Thymus (tissue), 11 donors: ENCODE data around the gene CXXC5. TPM values are rescaled to one million over a fixed set of nuclear protein-coding genes. Genes with fewer than 3 reads are reported as not detected.
A peak's percentile ranks its signal among the peaks of the same experiment; 100 is the strongest.

ENCODE experiments used
- DNase-seq, 9 donors: peaks; one replicate each; pipeline ENCODE4 v3.0.0-alpha.2; 2013; ENCODE audit warnings: low spot score in 9 of 9, low read depth in 6 of 9, missing footprints in 1 of 9
- H3K27ac ChIP-seq, 2 donors: one replicate each; pipeline ENCODE4 v1.5.1; 2013; ENCODE audit warnings: control low read depth in 1 of 2, low read depth in 1 of 2, low read length in 1 of 2, mild to moderate bottlenecking in 1 of 2, moderate library complexity in 1 of 2
- H3K27me3 ChIP-seq, 2 donors: one replicate each; pipeline ENCODE4 v1.5.1; 2013; ENCODE audit warnings: low read length in 1 of 2; ENCODE audit not compliant: control insufficient read depth in 2 of 2, insufficient read depth in 1 of 2
- H3K36me3 ChIP-seq, 2 donors: one replicate each; pipeline ENCODE4 v1.5.1; 2013; ENCODE audit warnings: low read length in 1 of 2, mild to moderate bottlenecking in 1 of 2, moderate library complexity in 1 of 2; ENCODE audit not compliant: control insufficient read depth in 2 of 2, insufficient read depth in 2 of 2
- H3K4me1 ChIP-seq, 2 donors: one replicate each; pipeline ENCODE4 v1.5.1; 2013; ENCODE audit warnings: low read length in 2 of 2; ENCODE audit not compliant: control insufficient read depth in 2 of 2, insufficient read depth in 2 of 2
- H3K4me3 ChIP-seq, 2 donors: one replicate each; pipeline ENCODE4 v1.5.1; 2013; ENCODE audit warnings: low read length in 2 of 2, control low read depth in 1 of 2, mild to moderate bottlenecking in 1 of 2
- H3K9me3 ChIP-seq, 2 donors: one replicate each; pipeline ENCODE4 v1.5.1; 2013; ENCODE audit warnings: low read length in 1 of 2, mild to moderate bottlenecking in 1 of 2; ENCODE audit not compliant: control insufficient read depth in 2 of 2, insufficient read depth in 1 of 2
- WGBS: extraction: QIAGEN DNeasy Blood & Tissue Kit; methylation state at CpG from one replicate; pipeline ENCODE4 v1.1.7; 2013; 5-methylcytosine and 5-hydroxymethylcytosine counted together
- polyA plus RNA-seq: library from polyadenylated mRNA; stranded (reverse); fragments of 200-250 nt; gene quantifications from one replicate; pipeline ENCODE4 v1.2.3, GENCODE V29; 2013
- total RNA-seq: library from RNA; stranded (reverse); fragments of 120-200 nt; gene quantifications from one replicate; pipeline ENCODE4 v1.2.4, GENCODE V29; 2013
- donor health status: healthy.

Gene CXXC5
- total and polyA plus RNA-seq, 2 donors = 47.9 to 73.2 TPM

GRCh38 chr5:139636207-139636792 is 11.8 kb upstream of the CXXC5 start:
- DNase-seq = peak in 8 of 9 donors; percentile 78 to 98 (median 90)
- WGBS = 18% methylated on average over 2 of the region's 2 CpGs
- Histone ChIP-seq H3K9me3 (peaks cover 0 to 4% of the 10 kb centered on the region in 2 donors), H3K27ac (peak overlapping the region; percentile 97), H3K4me3 (peak overlapping the region; percentile 51 to 56), H3K36me3 (peaks cover 0 to 5% of the 10 kb centered on the region in 2 donors), H3K4me1 (peaks cover 36 to 75% of the 10 kb centered on the region in 2 donors), H3K27me3 (no peaks in the 10 kb centered on the region)

- Histone ChIP-seq H3K27ac (peak overlapping the region; percentile 88 to 97), H3K4me3 (peak overlapping the region; percentile 51 to 56), H3K27me3 (no peaks in the 10 kb centered on the region), H3K36me3 (peaks cover 0 to 5% of the 10 kb centered on the region in 2 donors), H3K9me3 (peaks cover 0 to 4% of the 10 kb centered on the region in 2 donors), H3K4me1 (peaks cover 36 to 75% of the 10 kb centered on the region in 2 donors)
- 2% methylated on average over 6 of the region's 6 CpGs for WGBS
- DNase-seq = peak in 1 of 9 donors; percentile 71
Observed at GRCh38 chr5:139636975-139637408, 11.2 kb upstream of the CXXC5 start.

DNA sequence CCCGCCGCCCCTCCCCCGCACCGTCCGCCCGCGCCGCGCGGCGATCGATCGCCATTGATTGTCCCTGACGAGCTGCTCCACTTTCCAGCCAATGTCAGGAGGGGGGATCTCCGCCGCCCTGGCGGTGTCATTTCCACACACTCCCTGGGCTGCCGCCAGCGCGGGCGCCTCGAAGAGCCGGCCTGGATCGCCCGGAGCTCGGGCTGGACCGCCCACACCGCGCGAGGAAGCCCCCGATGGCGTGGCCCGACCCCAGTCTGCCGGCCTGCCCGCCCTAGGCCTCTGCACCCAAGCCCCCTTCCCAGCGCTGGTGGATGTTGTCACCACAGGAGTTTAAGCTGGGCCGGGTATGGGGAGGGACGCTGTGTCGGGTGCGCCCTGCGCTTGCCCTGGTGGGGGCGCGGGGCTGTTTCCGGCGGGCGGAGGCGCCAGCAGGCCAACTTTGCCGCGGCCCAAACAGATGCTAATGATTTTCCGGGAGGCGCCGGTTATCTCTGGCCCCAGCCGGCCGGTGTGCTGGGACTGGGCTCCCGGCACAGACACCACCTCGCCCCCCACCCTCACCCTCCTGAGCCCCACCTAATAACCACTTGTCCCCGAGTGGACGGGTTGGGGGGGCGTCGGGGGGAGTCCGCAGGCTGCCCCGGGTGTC is 10.6 kb upstream of the CXXC5 start:
- WGBS = under 1% methylated on average over 62 of the region's 62 CpGs

DNA sequence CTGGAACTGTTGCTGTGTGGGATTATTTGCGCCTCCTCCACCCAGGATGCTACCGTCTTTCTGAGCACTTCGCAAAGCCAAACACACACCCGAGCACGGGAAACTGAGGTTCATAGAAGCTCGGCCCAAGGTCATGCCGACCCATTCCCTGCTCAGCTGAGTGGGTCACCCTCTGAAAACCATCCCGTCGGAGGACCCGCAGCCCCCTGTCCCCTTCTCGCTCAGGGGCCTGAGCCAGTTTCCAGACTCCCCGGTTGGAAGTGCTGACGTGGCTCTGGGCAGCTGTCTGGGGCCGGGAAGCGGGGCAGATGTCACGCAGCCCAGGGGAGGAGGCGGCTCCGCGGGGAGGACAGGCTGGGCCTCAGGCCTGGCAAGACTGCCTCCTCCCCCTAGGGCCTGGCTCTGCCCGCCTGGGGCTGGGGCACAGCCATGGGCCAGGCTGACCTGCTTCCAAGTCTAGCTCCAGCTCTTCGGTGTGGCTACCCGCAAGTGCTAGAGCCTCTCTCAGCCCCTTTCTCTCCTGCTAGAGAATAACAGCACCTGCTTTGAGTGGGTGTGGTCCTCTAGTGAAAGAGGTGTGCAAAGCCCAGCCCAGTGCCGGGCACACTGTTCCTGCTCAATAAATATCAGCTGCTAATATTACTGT is 9.9 kb upstream of the CXXC5 start:
- H3K4me1 ChIP-seq = peaks cover 36 to 81% of the 10 kb centered on the region in 2 donors
- no peaks in the 10 kb centered on the region for H3K27me3 ChIP-seq
- WGBS = 14% methylated on average over 23 of the region's 23 CpGs
- peak in 1 of 9 donors; percentile 78 for DNase-seq
- H3K9me3 ChIP-seq = peaks cover 0 to 4% of the 10 kb centered on the region in 2 donors
- H3K4me3 ChIP-seq = peak overlapping the region; percentile 51 to 56
- no peaks in the 10 kb centered on the region for H3K36me3 ChIP-seq
- H3K27ac ChIP-seq = peak overlapping the region; percentile 82 to 97

More for the DNA sequence above, 10.6 kb upstream of the CXXC5 start:
- peak in 5 of 9 donors; percentile 62 to 87 (median 77) for DNase-seq
- peaks cover 36 to 78% of the 10 kb centered on the region in 2 donors for H3K4me1 ChIP-seq
- H3K4me3 ChIP-seq = peak overlapping the region; percentile 51 to 56
- peak overlapping the region; percentile 82 to 97 for H3K27ac ChIP-seq
- H3K36me3 ChIP-seq = peaks cover 0 to 1% of the 10 kb centered on the region in 2 donors
- H3K9me3 ChIP-seq = peaks cover 0 to 4% of the 10 kb centered on the region in 2 donors
- H3K27me3 ChIP-seq = no peaks in the 10 kb centered on the region

GRCh38 chr5:139638736-139639618 is 9.2 kb upstream of the CXXC5 start:
- no peak overlapping the region for H3K4me3 ChIP-seq
- H3K36me3 ChIP-seq = no peaks in the 10 kb centered on the region
- no peaks in the 10 kb centered on the region for H3K27me3 ChIP-seq
- H3K9me3 ChIP-seq = peaks cover 0 to 4% of the 10 kb centered on the region in 2 donors
- H3K27ac ChIP-seq = peak overlapping the region in 1 of 2 donors; percentile 97
- peaks cover 36 to 81% of the 10 kb centered on the region in 2 donors for H3K4me1 ChIP-seq
- DNase-seq = no peak
- WGBS = 89% methylated on average over 12 of the region's 12 CpGs

GRCh38 chr5:139639619-139640380 is 8.3 kb upstream of the CXXC5 start:
- Histone ChIP-seq H3K27me3 (no peaks in the 10 kb centered on the region), H3K36me3 (no peaks in the 10 kb centered on the region), H3K27ac (no peak overlapping the region), H3K9me3 (peaks cover 0 to 4% of the 10 kb centered on the region in 2 donors), H3K4me3 (no peak overlapping the region), H3K4me1 (peaks cover 39 to 81% of the 10 kb centered on the region in 2 donors)
- no peak for DNase-seq
- 91% methylated on average over 11 of the region's 11 CpGs for WGBS

GRCh38 chr5:139640421-139641115 is 7.6 kb upstream of the CXXC5 start:
- peaks cover 37 to 81% of the 10 kb centered on the region in 2 donors for H3K4me1 ChIP-seq
- H3K36me3 ChIP-seq = no peaks in the 10 kb centered on the region
- H3K4me3 ChIP-seq = no peak overlapping the region
- no peak overlapping the region for H3K27ac ChIP-seq
- DNase-seq = no peak
- H3K9me3 ChIP-seq = peaks cover 0 to 4% of the 10 kb centered on the region in 2 donors
- no peaks in the 10 kb centered on the region for H3K27me3 ChIP-seq
- 97% methylated on average over 13 of the region's 13 CpGs for WGBS
